SK-N-SH (cell line): ENCODE results near the gene SLC44A5. TPM values are rescaled to one million over a fixed set of nuclear protein-coding genes. Genes with fewer than 3 reads are reported as not detected.
A peak's percentile ranks its signal among the peaks of the same experiment; 100 is the strongest.

Experiments used
- CTCF ChIA-PET: fragments of 300-600, 350-600 bp; formaldehyde crosslinking; extraction: SDS; loops from one replicate; lab custom pipeline; 2021; lab: Yijun Ruan, JAX
- POLR2A ChIA-PET: fragments of 350-600 bp; sonication (Branson Sonifier 250); formaldehyde crosslinking; extraction: SDS; loops from one replicate; lab custom pipeline; 2020; ENCODE audit warnings: antibody characterized with exemption, inconsistent platforms; lab: Yijun Ruan, JAX
- DNase-seq: peaks from one replicate; pipeline ENCODE4 v3.0.0; 2012
- H2AFZ ChIP-seq: fragments of 200-600 bp; sonication (generic); 2 replicates; pipeline ENCODE4 v1.8.1; 2016; ENCODE audit warnings: antibody characterized with exemption, mild to moderate bottlenecking, low read depth
- H3F3A ChIP-seq: fragments of 200-600 bp; sonication (generic); replicated peaks from 2 replicates; pipeline ENCODE3; 2016; ENCODE audit warnings: antibody characterized with exemption, mild to moderate bottlenecking; ENCODE audit not compliant: insufficient read depth
- H3K27ac ChIP-seq, 2 experiments: fragments of 200-500 bp in 1 of 2; fragments of 200-600 bp in 1 of 2; sonication (Bioruptor generic) in 1 of 2; sonication (generic), shearing (Covaris generic) in 1 of 2; 2 replicates each; pipeline versions ENCODE4 v1.5.1 to v1.6.1; 2014 to 2016; ENCODE audit warnings: low read depth in 2 of 2, inconsistent platforms in 1 of 2, low read length in 1 of 2, mild to moderate bottlenecking in 1 of 2, mixed read lengths in 1 of 2
- H3K27me3 ChIP-seq: fragments of 200-600 bp; sonication (generic), shearing (Covaris generic); 2 replicates; pipeline ENCODE4 v1.6.1; 2016; ENCODE audit warnings: mixed run types; ENCODE audit not compliant: insufficient read depth
- H3K36me3 ChIP-seq, 2 experiments: fragments of 200-500 bp in 1 of 2; fragments of 200-600 bp in 1 of 2; sonication (Bioruptor generic) in 1 of 2; sonication (generic) in 1 of 2; replicated peaks in 1 of 2; 2 replicates each; pipeline versions ENCODE3 to v1.5.1; 2014 to 2016; ENCODE audit warnings: low read length in 1 of 2, mild to moderate bottlenecking in 1 of 2; ENCODE audit not compliant: insufficient read depth in 2 of 2, control insufficient read depth in 1 of 2
- H3K4me1 ChIP-seq, 2 experiments: fragments of 200-500 bp in 1 of 2; fragments of 200-600 bp in 1 of 2; sonication (Bioruptor generic) in 1 of 2; sonication (generic), shearing (Covaris generic) in 1 of 2; 2 replicates each; pipeline versions ENCODE4 v1.5.1 to v1.6.1; 2014 to 2016; ENCODE audit warnings: low read depth in 1 of 2, low read length in 1 of 2, mixed run types in 1 of 2; ENCODE audit not compliant: insufficient read depth in 2 of 2, control insufficient read depth in 1 of 2
- H3K4me2 ChIP-seq: fragments of 200-600 bp; sonication (generic), shearing (Covaris generic); 2 replicates; pipeline ENCODE4 v1.6.1; 2017; ENCODE audit warnings: mixed run types
- H3K4me3 ChIP-seq, 2 experiments: fragments of 200-500 bp in 1 of 2; fragments of 200-600 bp in 1 of 2; sonication (Bioruptor generic) in 1 of 2; sonication (generic), shearing (Covaris generic) in 1 of 2; 2 replicates each; pipeline versions ENCODE4 v1.5.1 to v1.8.1; 2014 to 2016; ENCODE audit warnings: low read depth in 2 of 2, inconsistent platforms in 1 of 2, low read length in 1 of 2, mild to moderate bottlenecking in 1 of 2, mixed read lengths in 1 of 2, moderate library complexity in 1 of 2
- H3K79me2 ChIP-seq: fragments of 200-600 bp; sonication (generic); 2 replicates; pipeline ENCODE4 v1.8.1; 2017; ENCODE audit warnings: mild to moderate bottlenecking; ENCODE audit not compliant: insufficient read depth
- H3K9ac ChIP-seq: fragments of 200-600 bp; sonication (generic); 2 replicates; pipeline ENCODE4 v1.6.1; 2017; ENCODE audit warnings: mixed run types
- H3K9me2 ChIP-seq: fragments of 200-600 bp; sonication (generic); 2 replicates; pipeline ENCODE4 v1.6.1; 2017; ENCODE audit warnings: mixed run types
- H3K9me3 ChIP-seq: fragments of 200-600 bp; sonication (generic); 2 replicates; pipeline ENCODE4 v1.6.1; 2017; ENCODE audit warnings: mixed run types, mild to moderate bottlenecking, moderate library complexity
- H4K20me1 ChIP-seq: fragments of 200-600 bp; sonication (generic); 2 replicates; pipeline ENCODE4 v1.6.1; 2017; ENCODE audit warnings: mild to moderate bottlenecking, mixed run types; ENCODE audit not compliant: insufficient read depth
- CTCF ChIP-seq: fragments of 200-600 bp; sonication (generic); IDR thresholded peaks from 2 replicates; pipeline ENCODE4 v1.6.1; 2017; ENCODE audit warnings: antibody characterized with exemption, mild to moderate bottlenecking, moderate library complexity
- EP300 ChIP-seq, 2 experiments: IDR thresholded peaks; 2 replicates each; pipeline versions ENCODE4 v1.4.0 to v1.6.1; 2012; ENCODE audit warnings: borderline replicate concordance in 1 of 2, low read depth in 1 of 2, low read length in 1 of 2
- EZH2phosphoT487 ChIP-seq: fragments of 200-600 bp; sonication (generic); IDR thresholded peaks from 2 replicates; pipeline ENCODE4 v1.6.1; 2017; ENCODE audit warnings: low read depth, mixed run types, mild to moderate bottlenecking, antibody characterized with exemption, moderate library complexity, borderline replicate concordance
- FOXJ3 ChIP-seq: sonication (generic); formaldehyde crosslinking; IDR thresholded peaks from 2 replicates; pipeline ENCODE4 v1.5.1; 2020; ENCODE audit warnings: mild to moderate bottlenecking, missing genetic modification reagents
- GABPA ChIP-seq: IDR thresholded peaks from 2 replicates; pipeline ENCODE4 v1.4.0; 2012; ENCODE audit warnings: low read depth, mild to moderate bottlenecking
- MAX ChIP-seq: IDR thresholded peaks from 2 replicates; pipeline ENCODE4 v1.4.0; 2012; ENCODE audit warnings: low read depth
- MEF2A ChIP-seq: IDR thresholded peaks from 2 replicates; pipeline ENCODE4 v1.4.0; 2012; ENCODE audit warnings: low read depth, borderline replicate concordance
- MXI1 ChIP-seq: IDR thresholded peaks from 2 replicates; pipeline ENCODE4 v1.6.1; 2012; ENCODE audit warnings: mild to moderate bottlenecking, low read depth, low read length, improper control_type of control experiment
- RAD21 ChIP-seq: IDR thresholded peaks from 2 replicates; pipeline ENCODE4 v1.6.1; 2012; ENCODE audit warnings: mild to moderate bottlenecking, low read length
- RCOR1 ChIP-seq: fragments of 150-350 bp; IDR thresholded peaks from 2 replicates; pipeline ENCODE4 v1.6.1; 2017; ENCODE audit warnings: antibody characterized with exemption, low read length
- REST ChIP-seq: IDR thresholded peaks from 2 replicates; pipeline ENCODE4 v1.6.1; 2012; ENCODE audit warnings: mild to moderate bottlenecking, low read depth, low read length, moderate library complexity
- RFX5 ChIP-seq: IDR thresholded peaks from 2 replicates; pipeline ENCODE4 v1.6.1; 2012; ENCODE audit warnings: mild to moderate bottlenecking, improper control_type of control experiment, low read length
- SIN3A ChIP-seq: IDR thresholded peaks from 2 replicates; pipeline ENCODE4 v1.6.1; 2012; ENCODE audit warnings: low read depth, mild to moderate bottlenecking, low read length, moderate library complexity, borderline replicate concordance
- SMC3 ChIP-seq: IDR thresholded peaks from 2 replicates; pipeline ENCODE4 v1.6.1; 2012; ENCODE audit warnings: low read depth, low read length, improper control_type of control experiment
- TAF1 ChIP-seq: IDR thresholded peaks from 2 replicates; pipeline ENCODE4 v1.6.1; 2012; ENCODE audit warnings: low read depth, mild to moderate bottlenecking, low read length, moderate library complexity, borderline replicate concordance
- TCF12 ChIP-seq: IDR thresholded peaks from 2 replicates; pipeline ENCODE4 v1.4.0; 2012
- TEAD4 ChIP-seq: IDR thresholded peaks from 2 replicates; pipeline ENCODE4 v1.4.0; 2012; ENCODE audit warnings: mild to moderate bottlenecking, borderline replicate concordance; ENCODE audit not compliant: insufficient read depth
- USF2 ChIP-seq: fragments of 150-350 bp; IDR thresholded peaks from 2 replicates; pipeline ENCODE4 v1.6.1; 2017; ENCODE audit warnings: antibody characterized with exemption, low read length, low read depth, borderline replicate concordance
- WGBS: methylation state at CpG from one replicate; pipeline ENCODE4 v1.1.6; 2017; ENCODE audit warnings: low lambda C conversion rate; 5-methylcytosine and 5-hydroxymethylcytosine counted together
- polyA plus RNA-seq, 3 experiments: library from polyadenylated mRNA; depleted of rRNA; stranded (reverse); fragments of >200 nt; gene quantifications; 2 replicates each; pipeline ENCODE4 v1.2.3, GENCODE V29; 2012

SLC44A5 gene
- polyA plus RNA-seq, 1 of the 3 experiments (the other 2 are of a cell fraction): 4.9 TPM

- WGBS: 13% methylated on average over 6 of the region's 6 CpGs
- TF ChIP-seq RCOR1 (0 out of 2 replicates have a peak, but pooled peaks have one; percentile 19), RAD21 (peak; percentile 87), FOXJ3 (CRISPR knock-in tag) (no peak), SMC3 (peak; percentile 79), CTCF (peak; percentile 78)
- TF ChIP-seq, all 33 proteins: peak for 4
- Histone ChIP-seq H3F3A (peaks cover 3% of the 10 kb centered on the region), H2AFZ (peak overlapping the region; percentile 63; the same call in 1 of the 2 replicates), H3K36me3 (no peaks in the 10 kb centered on the region), H3K79me2 (no peaks in the 10 kb centered on the region), H3K4me3 (no peak overlapping the region), H3K9me3 (peaks cover 9% of the 10 kb centered on the region; the same call in 1 of the 2 replicates), H3K4me2 (no peak overlapping the region), H3K27ac (no peak overlapping the region), H3K4me1 (no peaks in the 10 kb centered on the region), H3K27me3 (no peaks in the 10 kb centered on the region), H4K20me1 (no peaks in the 10 kb centered on the region), H3K9me2 (no peaks in the 10 kb centered on the region), H3K9ac (no peak overlapping the region)
- DNase-seq: peak; percentile 10
- POLR2A ChIA-PET: no interaction called here
- CTCF ChIA-PET: interaction anchor here (0.6 to 3.9 kb wide), 43 partner anchors 9 to 1875 kb away, joined by 3 to 81 read pairs (median 4); partner anchors contain the start of gene RABGGTB
These were observed 345.1 kb downstream of the SLC44A5 start for GRCh38 chr1:75265792-75266191.

GRCh38 chr1:75264112-75264511, 346.8 kb downstream of the SLC44A5 start:
- 35% methylated on average over 1 of the region's 1 CpG for WGBS
- POLR2A ChIA-PET: no interaction called here

More at GRCh38 chr1:75264112-75264511, 346.8 kb downstream of the SLC44A5 start:
- H2AFZ ChIP-seq: no peak overlapping the region
- peaks cover 3% of the 10 kb centered on the region for H3F3A ChIP-seq
- DNase-seq: no peak
- TF ChIP-seq EP300 (IDR thresholded peaks at IDR 0.05; ENCODE audit: borderline replicate concordance in 1 of 2, low read depth in 1 of 2, low read length in 1 of 2) (no peak), REST (no peak), TAF1 (no peak), CTCF (no peak), USF2 (no peak), MEF2A (no peak), EZH2phosphoT487 (no peak), TEAD4 (no peak), SIN3A (no peak), MAX (no peak), MXI1 (no peak), RFX5 (no peak), TCF12 (no peak), GABPA (no peak), RCOR1 (no peak)
- TF ChIP-seq, all 33 proteins: peak for 0
- CTCF ChIA-PET: interaction anchor here (0.6 to 3.9 kb wide), 7 partner anchors 20 to 368 kb away, joined by 3 to 41 read pairs (median 10); no protein-coding TSS in a partner anchor
- Histone ChIP-seq H3K27ac (no peak overlapping the region), H3K9me3 (peaks cover 5% of the 10 kb centered on the region; the same call in 1 of the 2 replicates), H3K79me2 (no peaks in the 10 kb centered on the region), H3K27me3 (no peaks in the 10 kb centered on the region), H4K20me1 (no peaks in the 10 kb centered on the region), H3K4me2 (no peak overlapping the region), H3K9me2 (no peaks in the 10 kb centered on the region), H3K9ac (no peak overlapping the region), H3K36me3 (no peaks in the 10 kb centered on the region), H3K4me3 (no peak overlapping the region), H3K4me1 (no peaks in the 10 kb centered on the region)
